GM12878 (cell line): Measurements from ENCODE around the gene EEF2K. TPM values are rescaled to one million over a fixed set of nuclear protein-coding genes. Genes with fewer than 3 reads are reported as not detected.

Source experiments
- IRF5 ChIP-seq: fragments of 450-650 bp; IDR thresholded peaks from 2 replicates; pipeline ENCODE4 v1.6.1; 2017; ENCODE audit warnings: borderline replicate concordance
- JUNB ChIP-seq: IDR thresholded peaks from 2 replicates; pipeline ENCODE4 v1.6.1; 2016; ENCODE audit warnings: antibody characterized with exemption, mild to moderate bottlenecking
- LARP7 ChIP-seq: fragments of 450-650 bp; IDR thresholded peaks from 2 replicates; pipeline ENCODE4 v1.6.1; 2017; ENCODE audit warnings: mild to moderate bottlenecking
- MYC ChIP-seq: IDR thresholded peaks from 2 replicates; pipeline ENCODE4 v1.6.1; 2011; ENCODE audit warnings: mild to moderate bottlenecking, low read length, moderate library complexity, inconsistent platforms; ENCODE audit not compliant: insufficient read depth, insufficient replicate concordance, insufficient read length, severe bottlenecking
- NFXL1 ChIP-seq: fragments of 450-650 bp; IDR thresholded peaks from 2 replicates; pipeline ENCODE4 v1.6.1; 2017; ENCODE audit warnings: antibody characterized with exemption, mild to moderate bottlenecking, borderline replicate concordance
- PAX8 ChIP-seq: fragments of 450-650 bp; IDR thresholded peaks from 2 replicates; pipeline ENCODE4 v1.6.1; 2017; ENCODE audit warnings: mild to moderate bottlenecking, moderate library complexity
- RB1 ChIP-seq: fragments of 450-650 bp; formaldehyde crosslinking; IDR thresholded peaks from 2 replicates; pipeline ENCODE4 v1.6.1; 2017; ENCODE audit warnings: mild to moderate bottlenecking, borderline replicate concordance
- RUNX3 ChIP-seq: IDR thresholded peaks from 2 replicates; pipeline ENCODE4 v1.6.1; 2012; ENCODE audit warnings: low read length, inconsistent platforms
- SMARCA5 ChIP-seq: fragments of 450-650 bp; IDR thresholded peaks from 2 replicates; pipeline ENCODE4 v1.6.1; 2017; ENCODE audit warnings: mild to moderate bottlenecking
- SP1 ChIP-seq: IDR thresholded peaks from one replicate; pipeline ENCODE4 v1.6.1; 2011; ENCODE audit warnings: low read depth, low read length
- SREBF2 ChIP-seq: IDR thresholded peaks from 2 replicates; pipeline ENCODE4 v1.6.1; 2012; ENCODE audit warnings: mild to moderate bottlenecking, low read length
- TBL1XR1 ChIP-seq: IDR thresholded peaks from 2 replicates; pipeline ENCODE4 v1.6.1; 2012; ENCODE audit warnings: low read depth, low read length, improper control_type of control experiment
- TCF12 ChIP-seq: IDR thresholded peaks from 2 replicates; pipeline ENCODE4 v1.6.1; 2011; ENCODE audit warnings: low read depth, mild to moderate bottlenecking, low read length
- ZBTB4 ChIP-seq: fragments of 450-650 bp; formaldehyde crosslinking; IDR thresholded peaks from 2 replicates; pipeline ENCODE4 v1.4.0; 2022; ENCODE audit warnings: mild to moderate bottlenecking, moderate library complexity
- ZNF24 ChIP-seq: fragments of 450-650 bp; IDR thresholded peaks from 2 replicates; pipeline ENCODE4 v1.6.1; 2017; ENCODE audit warnings: antibody characterized with exemption, mild to moderate bottlenecking
- polyA plus RNA-seq, 11 experiments: library from polyadenylated mRNA; depleted of rRNA in 4 of 11; unstranded in 6 of 11; stranded (reverse) in 5 of 11; fragments of >200 nt; fragmentation: Nextera tagmentation in 4 of 11; fragmentation: Illumina TruSeq in 1 of 11; extraction: Ambion mirVana in 4 of 11; extraction: Trizol in 1 of 11; gene quantifications; 1 replicate in 1 of 11; 2 replicates in 10 of 11; pipeline versions ENCODE4 v1.2.1 to v1.2.3, GENCODE V29; 2011 to 2016; ENCODE audit warnings: inconsistent platforms in 2 of 11, missing spikeins in 2 of 11, low read depth in 1 of 11
- total RNA-seq, 4 experiments: library from RNA; depleted of rRNA in 3 of 4; stranded (reverse); fragments of >200 nt in 3 of 4; fragmentation: Illumina TruSeq in 1 of 4; extraction: Trizol in 1 of 4; gene quantifications; 2 replicates each; pipeline versions ENCODE4 v1.2.1 to v1.2.3, GENCODE V29; 2013 to 2021
- TF ChIP-seq, protein P1 (sequence below): IDR thresholded peaks from 2 replicates; pipeline ENCODE4 v1.6.1; 2012; ENCODE audit warnings: low read depth, low read length, improper control_type of control experiment
- TF ChIP-seq, protein P2 (sequence below), 3 experiments: IDR thresholded peaks in 2 of 3; conservative IDR thresholded peaks in 1 of 3; 2 replicates each; pipeline ENCODE4 v1.5.1; 2011; ENCODE audit warnings: low read depth in 3 of 3, low read length in 3 of 3, mild to moderate bottlenecking in 3 of 3, control low read depth in 2 of 3, moderate library complexity in 2 of 3, inconsistent platforms in 1 of 3, mixed read lengths in 1 of 3; ENCODE audit not compliant: control insufficient read depth in 2 of 3, insufficient read depth in 1 of 3; ENCODE audit errors: extremely low read depth in 1 of 3

EEF2K gene
- total and polyA plus RNA-seq, 10 of the 15 experiments (the other 5 are each of a cell fraction or from before 2014, with no cell fraction given), result 2.0 to 29.6 (median 12.2) TPM

DNA sequence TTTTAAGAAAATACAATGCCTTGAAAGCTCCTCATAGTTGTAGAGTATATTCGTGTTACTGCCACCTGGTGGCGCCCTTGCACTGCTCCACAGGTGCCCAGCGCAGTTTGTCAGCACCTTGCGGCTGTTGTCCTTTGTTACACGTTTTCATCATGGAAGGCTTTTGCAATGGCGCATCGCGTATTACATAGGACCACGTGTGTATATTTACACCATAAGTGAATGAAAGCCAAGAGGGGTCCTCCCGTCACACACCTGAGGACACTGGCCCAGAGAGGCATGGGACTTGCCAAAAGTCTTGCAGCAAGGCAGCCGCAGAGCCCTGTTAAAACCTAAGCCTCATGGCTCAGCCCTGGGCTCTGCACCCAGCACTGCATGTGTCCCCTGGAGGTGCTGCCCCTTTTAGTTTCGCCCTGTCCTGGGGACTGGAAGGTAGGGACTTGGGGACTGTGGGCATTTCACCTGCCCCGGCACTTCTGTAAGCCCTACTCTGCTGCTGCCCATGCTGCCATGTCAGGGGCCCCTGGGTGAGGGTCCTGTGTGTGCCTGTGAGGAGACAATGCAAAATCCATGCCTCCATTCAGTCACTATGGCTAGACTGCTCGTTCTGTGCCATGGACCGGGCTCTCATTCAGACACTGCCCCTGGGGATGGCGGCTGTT lies 115.4 kb downstream of the EEF2K start (continued):
- no peak for TF ChIP-seq PAX8
- no peak for TF ChIP-seq SP1
- no peak for TF ChIP-seq TBL1XR1
- peak; percentile 7; the same call in 1 of the 2 replicates for TF ChIP-seq RUNX3
- no peak for TF ChIP-seq LARP7
- TF ChIP-seq JUNB, result no peak
- TF ChIP-seq, protein P1, sequence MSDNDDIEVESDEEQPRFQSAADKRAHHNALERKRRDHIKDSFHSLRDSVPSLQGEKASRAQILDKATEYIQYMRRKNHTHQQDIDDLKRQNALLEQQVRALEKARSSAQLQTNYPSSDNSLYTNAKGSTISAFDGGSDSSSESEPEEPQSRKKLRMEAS, result 0 out of 2 replicates have a peak, but pooled peaks have one; percentile 50
- TF ChIP-seq TCF12, result 0 out of 2 replicates have a peak, but pooled peaks have one; percentile 15
- TF ChIP-seq IRF5, result no peak
- TF ChIP-seq SMARCA5, result peak; percentile 46; the same call in 1 of the 2 replicates
- TF ChIP-seq, protein P2, sequence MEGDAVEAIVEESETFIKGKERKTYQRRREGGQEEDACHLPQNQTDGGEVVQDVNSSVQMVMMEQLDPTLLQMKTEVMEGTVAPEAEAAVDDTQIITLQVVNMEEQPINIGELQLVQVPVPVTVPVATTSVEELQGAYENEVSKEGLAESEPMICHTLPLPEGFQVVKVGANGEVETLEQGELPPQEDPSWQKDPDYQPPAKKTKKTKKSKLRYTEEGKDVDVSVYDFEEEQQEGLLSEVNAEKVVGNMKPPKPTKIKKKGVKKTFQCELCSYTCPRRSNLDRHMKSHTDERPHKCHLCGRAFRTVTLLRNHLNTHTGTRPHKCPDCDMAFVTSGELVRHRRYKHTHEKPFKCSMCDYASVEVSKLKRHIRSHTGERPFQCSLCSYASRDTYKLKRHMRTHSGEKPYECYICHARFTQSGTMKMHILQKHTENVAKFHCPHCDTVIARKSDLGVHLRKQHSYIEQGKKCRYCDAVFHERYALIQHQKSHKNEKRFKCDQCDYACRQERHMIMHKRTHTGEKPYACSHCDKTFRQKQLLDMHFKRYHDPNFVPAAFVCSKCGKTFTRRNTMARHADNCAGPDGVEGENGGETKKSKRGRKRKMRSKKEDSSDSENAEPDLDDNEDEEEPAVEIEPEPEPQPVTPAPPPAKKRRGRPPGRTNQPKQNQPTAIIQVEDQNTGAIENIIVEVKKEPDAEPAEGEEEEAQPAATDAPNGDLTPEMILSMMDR (IDR thresholded peaks at IDR 0.05 in 2 of 3, conservative IDR thresholded peaks at IDR 0.05 in 1 of 3; ENCODE audit: control insufficient read depth in 2 of 3, extremely low read depth in 1 of 3, insufficient read depth in 1 of 3, low read depth in 3 of 3, low read length in 3 of 3), result peak; percentile 83 to 95 (median 94)
- TF ChIP-seq SREBF2, result no peak
- no peak for TF ChIP-seq ZNF24
- no peak for TF ChIP-seq NFXL1
- no peak for TF ChIP-seq ZBTB4 (CRISPR knock-in tag)
- peak; percentile 43; the same call in 1 of the 2 replicates for TF ChIP-seq RB1
- no peak for TF ChIP-seq MYC
